Neural cell (in vitro differentiated cells): ENCODE data around the gene GRK7. TPM values are rescaled to one million over a fixed set of nuclear protein-coding genes. Genes with fewer than 3 reads are reported as not detected.

Source experiments
- H2AFZ ChIP-seq: fragments of 200-600, 300-800 bp; sonication (generic), shearing (Covaris generic); 2 replicates; pipeline ENCODE4 v1.6.0; 2014; ENCODE audit warnings: low read depth, mild to moderate bottlenecking, antibody characterized with exemption, low read length, moderate library complexity
- H3F3A ChIP-seq: fragments of 200-600 bp; shearing (Covaris generic); 2 replicates; pipeline ENCODE4 v1.6.1; 2016; ENCODE audit warnings: mild to moderate bottlenecking, moderate library complexity, mixed read lengths, antibody characterized with exemption, low read length; ENCODE audit not compliant: insufficient read depth, poor library complexity, severe bottlenecking
- H3K27ac ChIP-seq: fragments of 200-600, 300-800 bp; sonication (generic), shearing (Covaris generic); 2 replicates; pipeline ENCODE4 v1.5.1; 2014; ENCODE audit warnings: mild to moderate bottlenecking, low read length, moderate library complexity
- H3K27me3 ChIP-seq: fragments of 300-800, 200-600 bp; sonication (generic), shearing (Covaris generic); 2 replicates; pipeline ENCODE4 v1.6.0; 2014; ENCODE audit warnings: mild to moderate bottlenecking, low read depth, low read length, moderate library complexity; ENCODE audit not compliant: insufficient read depth
- H3K36me3 ChIP-seq: fragments of 300-800, 200-600 bp; sonication (generic), shearing (Covaris generic); 2 replicates; pipeline ENCODE4 v1.5.1; 2014; ENCODE audit warnings: mild to moderate bottlenecking, antibody characterized with exemption, low read length, moderate library complexity; ENCODE audit not compliant: insufficient read depth
- H3K4me2 ChIP-seq: fragments of 300-800, 200-600 bp; sonication (generic), shearing (Covaris generic); 2 replicates; pipeline ENCODE4 v1.6.0; 2014; ENCODE audit warnings: mild to moderate bottlenecking, low read length
- H3K4me3 ChIP-seq: fragments of 300-800, 200-600 bp; sonication (generic), shearing (Covaris generic); 2 replicates; pipeline ENCODE4 v1.5.1; 2014; ENCODE audit warnings: mild to moderate bottlenecking, low read length, moderate library complexity
- H3K79me2 ChIP-seq: fragments of 200-600 bp; shearing (Covaris generic); replicated peaks from 2 replicates; pipeline ENCODE4 v1.6.0; 2014; ENCODE audit warnings: mild to moderate bottlenecking, low read length, moderate library complexity; ENCODE audit not compliant: insufficient read depth
- H3K9ac ChIP-seq: fragments of 300-800, 200-600 bp; sonication (generic), shearing (Covaris generic); 2 replicates; pipeline ENCODE4 v1.6.1; 2016; ENCODE audit warnings: mild to moderate bottlenecking, low read length, mixed read lengths
- H3K9me2 ChIP-seq: fragments of 200-600 bp; shearing (Covaris generic); 2 replicates; pipeline ENCODE4 v1.6.1; 2016; ENCODE audit warnings: mild to moderate bottlenecking, low read length, mixed read lengths; ENCODE audit not compliant: insufficient read depth
- H3K9me3 ChIP-seq: fragments of 200-600, 300-800 bp; sonication (generic), shearing (Covaris generic); 2 replicates; pipeline ENCODE4 v1.6.1; 2016; ENCODE audit warnings: mild to moderate bottlenecking, mixed run types, low read length, moderate library complexity, mixed read lengths
- H4K20me1 ChIP-seq: fragments of 200-600 bp; shearing (Covaris generic); 2 replicates; pipeline ENCODE4 v1.6.1; 2016; ENCODE audit warnings: mild to moderate bottlenecking, mixed run types; ENCODE audit not compliant: insufficient read depth
- CTCF ChIP-seq: fragments of 450-650 bp; IDR thresholded peaks from 2 replicates; pipeline ENCODE4 v1.5.1; 2014; ENCODE audit warnings: antibody characterized with exemption, mild to moderate bottlenecking, moderate library complexity; ENCODE audit not compliant: poor library complexity, severe bottlenecking
- EP300 ChIP-seq: fragments of 450-650 bp; conservative IDR thresholded peaks from 2 replicates; pipeline ENCODE4 v1.6.1; 2014; ENCODE audit warnings: antibody characterized with exemption, mild to moderate bottlenecking, moderate library complexity; ENCODE audit not compliant: poor library complexity, severe bottlenecking
- EZH2 ChIP-seq: fragments of 200-600, 300-800 bp; shearing (Covaris generic), sonication (generic); IDR thresholded peaks from 2 replicates; pipeline ENCODE4 v1.6.1; 2014; ENCODE audit warnings: antibody characterized with exemption, low read length, borderline replicate concordance, mild to moderate bottlenecking; ENCODE audit not compliant: insufficient read depth, poor library complexity, severe bottlenecking
- MXI1 ChIP-seq: fragments of 450-650 bp; conservative IDR thresholded peaks from 2 replicates; pipeline ENCODE4 v1.6.1; 2014; ENCODE audit warnings: antibody characterized with exemption, mild to moderate bottlenecking; ENCODE audit not compliant: poor library complexity, severe bottlenecking
- POLR2AphosphoS5 ChIP-seq: IDR thresholded peaks from 2 replicates; pipeline ENCODE4 v1.6.1; 2012
- RAD21 ChIP-seq: fragments of 450-650 bp; conservative IDR thresholded peaks from 2 replicates; pipeline ENCODE4 v1.6.1; 2014; ENCODE audit warnings: antibody characterized with exemption, mild to moderate bottlenecking, moderate library complexity
- REST ChIP-seq: IDR thresholded peaks from 2 replicates; pipeline ENCODE4 v1.6.1; 2012; ENCODE audit warnings: borderline replicate concordance
- SMC3 ChIP-seq: fragments of 450-650 bp; conservative IDR thresholded peaks from 2 replicates; pipeline ENCODE4 v1.6.1; 2014; ENCODE audit warnings: antibody characterized with exemption, mild to moderate bottlenecking, moderate library complexity; ENCODE audit not compliant: poor library complexity
- TAF1 ChIP-seq: IDR thresholded peaks from 2 replicates; pipeline ENCODE4 v1.6.1; 2012; ENCODE audit warnings: low read depth
- polyA plus RNA-seq: library from polyadenylated mRNA; depleted of rRNA; stranded (reverse); fragments of >200 nt; gene quantifications from 2 replicates; pipeline ENCODE4 v1.2.3, GENCODE V29; 2014

GRK7 gene
- polyA plus RNA-seq, 1 donor from 2014 or later = not detected

GRCh38 chr3:141782386-141782932 is 19.3 kb downstream of the GRK7 start:
- no peaks in the 10 kb centered on the region for H4K20me1 ChIP-seq
- H3K9me2 ChIP-seq = no peaks in the 10 kb centered on the region
- no peak for TF ChIP-seq POLR2AphosphoS5
- TF ChIP-seq RAD21 = no peak
- no peak for TF ChIP-seq TAF1
- TF ChIP-seq EP300 = no peak
- no peak for TF ChIP-seq MXI1
- no peak for TF ChIP-seq CTCF
- no peak for TF ChIP-seq EZH2
- no peak for TF ChIP-seq SMC3
- no peak for TF ChIP-seq REST
- H3K79me2 ChIP-seq = no peaks in the 10 kb centered on the region
- H3F3A ChIP-seq = no peaks in the 10 kb centered on the region
- no peak overlapping the region for H3K4me2 ChIP-seq
- H2AFZ ChIP-seq = no peak overlapping the region
- H3K4me3 ChIP-seq = no peak overlapping the region
- no peak overlapping the region for H3K27ac ChIP-seq
- no peaks in the 10 kb centered on the region for H3K9me3 ChIP-seq
- H3K27me3 ChIP-seq = no peaks in the 10 kb centered on the region
- no peak overlapping the region for H3K9ac ChIP-seq
- H3K36me3 ChIP-seq = no peaks in the 10 kb centered on the region

GRCh38 chr3:141783632-141784031 is 20.4 kb downstream of the GRK7 start:
- no peaks in the 10 kb centered on the region for H3K9me3 ChIP-seq
- H3K79me2 ChIP-seq = no peaks in the 10 kb centered on the region
- no peaks in the 10 kb centered on the region for H4K20me1 ChIP-seq
- H3K27me3 ChIP-seq = no peaks in the 10 kb centered on the region
- H3K4me3 ChIP-seq = no peak overlapping the region
- TF ChIP-seq REST = no peak
- TF ChIP-seq TAF1 = no peak
- TF ChIP-seq CTCF = no peak
- TF ChIP-seq POLR2AphosphoS5 = no peak
- no peak for TF ChIP-seq EZH2
- no peak for TF ChIP-seq MXI1
- TF ChIP-seq SMC3 = no peak
- no peak for TF ChIP-seq EP300
- TF ChIP-seq RAD21 = no peak
- H3K4me2 ChIP-seq = no peak overlapping the region
- no peak overlapping the region for H2AFZ ChIP-seq
- no peak overlapping the region for H3K27ac ChIP-seq
- H3K9me2 ChIP-seq = no peaks in the 10 kb centered on the region
- H3K36me3 ChIP-seq = no peaks in the 10 kb centered on the region
- H3K9ac ChIP-seq = no peak overlapping the region
- no peaks in the 10 kb centered on the region for H3F3A ChIP-seq
